GM06990 (cell line): ENCODE results near the gene AHI1.

Experiments used
- DNase-seq: peaks from one replicate; pipeline ENCODE4 v3.0.0-alpha.2; 2011; ENCODE audit not compliant: insufficient read length; ENCODE audit errors: extremely low read depth
- H3K27me3 ChIP-seq: replicated peaks from 2 replicates; pipeline ENCODE4 v1.6.0; 2011; ENCODE audit warnings: low read length; ENCODE audit not compliant: control insufficient read depth, insufficient read depth
- H3K36me3 ChIP-seq: 2 replicates; pipeline ENCODE4 v1.5.1; 2011; ENCODE audit warnings: low read length; ENCODE audit not compliant: control insufficient read depth, insufficient read depth
- H3K4me3 ChIP-seq: replicated peaks from 2 replicates; pipeline ENCODE4 v1.5.1; 2011; ENCODE audit warnings: low read depth, mild to moderate bottlenecking, control low read depth, low read length
- CTCF ChIP-seq: IDR thresholded peaks from 2 replicates; pipeline ENCODE4 v1.5.1; 2011; ENCODE audit warnings: low read length, control low read depth, mild to moderate bottlenecking, inconsistent platforms; ENCODE audit not compliant: insufficient read depth, poor library complexity, severe bottlenecking

Gene AHI1

GRCh38 chr6:135478626-135479025 is 18.9 kb downstream of the AHI1 start:
- no peak for TF ChIP-seq CTCF
- DNase-seq, result no peak
- H3K36me3 ChIP-seq, result no peaks in the 10 kb centered on the region
- H3K4me3 ChIP-seq, result no peak overlapping the region
- no peaks in the 10 kb centered on the region for H3K27me3 ChIP-seq

GRCh38 chr6:135475292-135475886 is 22.2 kb downstream of the AHI1 start:
- no peak for DNase-seq
- no peak overlapping the region for H3K4me3 ChIP-seq
- H3K36me3 ChIP-seq, result no peaks in the 10 kb centered on the region
- TF ChIP-seq CTCF, result no peak
- H3K27me3 ChIP-seq, result no peaks in the 10 kb centered on the region

- H3K4me3 ChIP-seq, result no peak overlapping the region
- TF ChIP-seq CTCF, result no peak
- DNase-seq, result no peak
- no peaks in the 10 kb centered on the region for H3K27me3 ChIP-seq
- H3K36me3 ChIP-seq, result no peaks in the 10 kb centered on the region
Observed at GRCh38 chr6:135474362-135474761, 23.2 kb downstream of the AHI1 start.

GRCh38 chr6:135465903-135466302 is 31.6 kb downstream of the AHI1 start:
- H3K36me3 ChIP-seq, result no peaks in the 10 kb centered on the region
- H3K27me3 ChIP-seq, result no peaks in the 10 kb centered on the region
- DNase-seq, result no peak
- no peak for TF ChIP-seq CTCF
- no peak overlapping the region for H3K4me3 ChIP-seq

- DNase-seq, result peak; percentile 27
- TF ChIP-seq CTCF, result no peak
- Histone ChIP-seq H3K36me3 (no peaks in the 10 kb centered on the region), H3K4me3 (no peak overlapping the region), H3K27me3 (no peaks in the 10 kb centered on the region)
Observed at GRCh38 chr6:135465307-135465706, 32.2 kb downstream of the AHI1 start.

GRCh38 chr6:135464634-135465033 is 32.9 kb downstream of the AHI1 start:
- no peak for TF ChIP-seq CTCF
- DNase-seq, result no peak
- Histone ChIP-seq H3K4me3 (no peak overlapping the region), H3K27me3 (no peaks in the 10 kb centered on the region), H3K36me3 (no peaks in the 10 kb centered on the region)
